Stimulated activated naive CD4-positive, alpha-beta T cell treated with Interleukin-2 at 50 U/mL for 16 hours (primary cell): ENCODE data around the gene ANKRD11.

Source experiments
- DNase-seq: peaks from one replicate; lab custom pipeline; 2025; lab: John Stamatoyannopoulos, UW

The ANKRD11 gene

DNA sequence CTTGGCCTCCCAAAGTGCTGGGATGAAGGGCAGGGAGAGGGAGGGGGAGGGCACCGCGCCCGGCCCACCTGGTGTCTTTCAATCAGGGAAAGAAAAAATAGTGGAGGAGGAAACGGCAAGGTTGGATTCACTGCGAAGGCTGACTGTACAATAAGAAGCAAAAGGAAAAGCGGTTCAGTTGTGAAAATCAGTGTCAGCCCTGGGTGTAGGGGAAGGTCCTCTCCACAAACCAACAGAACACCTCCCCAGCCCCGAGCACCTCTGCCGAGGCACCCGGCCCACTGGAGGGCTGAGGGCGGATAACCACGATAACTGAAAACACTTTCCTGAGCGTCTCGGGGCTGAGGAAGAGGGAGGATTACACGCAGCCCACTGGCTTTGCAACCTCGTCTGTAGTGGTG lies 16.4 kb upstream of the ANKRD11 start:
- no peak for DNase-seq

- DNase-seq, result no peak
Observed at GRCh38 chr16:89506113-89506504, 15.7 kb upstream of the ANKRD11 start.

- DNase-seq, result peak; percentile 87
Observed at GRCh38 chr16:89505204-89506112, 15.1 kb upstream of the ANKRD11 start.

- no peak for DNase-seq
Observed at GRCh38 chr16:89504091-89504490, 13.7 kb upstream of the ANKRD11 start.

DNA sequence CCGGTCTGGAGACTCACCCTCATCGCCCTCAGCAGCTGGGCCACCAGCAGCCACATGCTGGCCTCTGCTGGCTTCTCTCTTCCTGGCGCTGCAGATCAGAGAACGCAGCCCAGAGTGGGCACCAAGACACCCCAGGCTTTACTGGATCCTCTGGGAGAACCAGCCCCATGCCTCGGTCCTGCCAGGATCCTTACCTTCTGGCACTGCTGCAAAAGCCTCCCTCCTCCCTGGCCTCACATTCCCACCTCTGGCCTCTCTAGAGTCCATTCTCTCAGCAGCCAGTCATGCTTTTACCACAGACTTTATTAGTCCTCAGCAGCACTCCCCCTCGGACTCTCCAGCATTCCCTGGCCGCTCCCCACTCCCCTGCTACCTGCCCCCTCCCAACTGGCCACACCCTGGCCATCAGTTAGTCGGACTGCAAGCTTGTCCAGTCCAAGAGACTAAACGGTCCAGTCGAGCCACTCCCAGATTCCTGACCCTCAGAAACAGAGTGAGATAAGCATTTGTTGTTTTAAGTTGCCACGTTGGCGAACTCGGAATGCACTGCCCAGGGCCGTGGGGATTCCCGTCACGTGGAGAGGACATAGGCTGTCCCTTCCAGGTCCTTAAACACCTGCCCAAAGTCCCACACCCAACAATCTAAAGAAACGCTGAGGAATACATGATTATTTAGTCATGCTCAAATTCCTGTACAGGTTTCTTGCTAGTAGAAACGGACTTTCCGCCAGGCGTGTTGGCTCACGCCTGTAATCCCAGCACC lies 11.9 kb upstream of the ANKRD11 start:
- DNase-seq, result no peak

- no peak for DNase-seq
Observed at GRCh38 chr16:89499767-89500166, 9.4 kb upstream of the ANKRD11 start.

GRCh38 chr16:89498839-89499238 lies 8.5 kb upstream of the ANKRD11 start:
- DNase-seq, result no peak

DNA sequence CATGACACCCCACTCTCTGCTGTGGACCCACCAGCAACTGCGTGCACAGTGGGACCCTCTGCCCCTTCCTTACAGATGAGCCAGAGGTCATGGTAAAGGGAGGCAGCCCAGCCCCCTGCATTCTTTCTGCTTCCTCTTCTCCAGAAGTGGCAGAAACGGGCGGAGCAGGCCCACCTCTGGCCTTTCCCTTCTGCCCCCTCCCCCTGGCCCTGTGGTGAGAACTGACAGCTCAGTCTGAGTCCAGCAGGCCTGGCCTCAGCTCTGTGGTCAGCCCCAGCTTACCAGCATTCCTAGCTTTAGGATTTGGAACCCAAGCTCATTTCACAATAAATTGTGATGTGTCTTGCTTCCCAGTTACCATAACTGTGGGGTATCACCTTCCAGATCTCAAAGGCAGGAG lies 4.8 kb upstream of the ANKRD11 start:
- DNase-seq, result no peak

DNA sequence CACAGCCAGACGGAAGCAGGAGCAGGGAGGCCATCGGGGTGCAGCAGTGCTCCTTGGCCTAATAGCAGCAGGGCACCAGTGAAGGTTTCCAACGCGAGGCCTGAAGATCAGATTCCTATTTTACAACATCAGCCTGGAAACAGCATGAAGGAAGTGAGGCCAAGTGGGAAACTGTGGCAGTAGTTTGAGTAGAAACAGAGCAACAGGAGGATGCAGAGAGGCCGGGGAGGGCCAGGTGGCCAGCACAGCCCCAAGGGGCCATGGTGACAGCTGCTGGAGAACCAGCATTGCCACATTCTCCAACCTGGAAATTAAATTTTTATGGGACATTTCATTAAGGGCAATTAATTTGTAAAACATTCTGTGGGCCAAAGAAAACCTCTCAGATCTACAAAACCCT lies 3.4 kb upstream of the ANKRD11 start:
- DNase-seq, result no peak

DNA sequence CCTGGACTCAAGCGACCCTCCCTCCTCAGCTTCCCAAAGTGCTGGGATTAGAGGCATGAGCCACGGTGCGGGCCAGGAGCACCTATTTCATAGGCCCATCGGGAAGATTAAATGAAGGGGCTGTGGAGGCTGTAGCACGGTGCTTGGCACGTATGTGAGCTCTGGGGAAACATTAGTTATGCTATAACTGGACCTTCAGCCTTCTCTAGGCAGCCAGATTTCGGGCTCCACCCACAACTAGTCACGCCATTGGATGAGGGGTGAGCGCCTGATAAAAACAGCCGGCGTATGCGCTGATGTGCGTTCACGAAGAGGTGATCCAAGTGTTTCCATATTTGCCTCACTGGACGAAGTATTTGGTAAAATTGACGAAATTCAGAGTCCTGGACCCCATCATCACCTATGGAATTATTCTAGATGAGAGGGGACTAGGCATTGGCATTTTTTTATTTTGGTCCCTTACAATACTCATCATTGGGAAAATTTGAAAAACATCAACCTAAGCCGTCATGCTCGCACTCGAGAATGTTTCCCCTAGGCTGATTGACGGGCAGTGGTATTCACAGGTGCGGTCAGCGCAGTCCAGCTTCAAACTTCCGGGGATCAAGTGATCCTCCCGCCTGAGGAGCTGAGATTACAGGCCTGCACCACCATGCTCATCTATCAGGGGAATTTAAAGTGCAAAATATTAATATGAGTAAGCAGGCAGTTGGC lies 1.8 kb upstream of the ANKRD11 start:
- no peak for DNase-seq

DNA sequence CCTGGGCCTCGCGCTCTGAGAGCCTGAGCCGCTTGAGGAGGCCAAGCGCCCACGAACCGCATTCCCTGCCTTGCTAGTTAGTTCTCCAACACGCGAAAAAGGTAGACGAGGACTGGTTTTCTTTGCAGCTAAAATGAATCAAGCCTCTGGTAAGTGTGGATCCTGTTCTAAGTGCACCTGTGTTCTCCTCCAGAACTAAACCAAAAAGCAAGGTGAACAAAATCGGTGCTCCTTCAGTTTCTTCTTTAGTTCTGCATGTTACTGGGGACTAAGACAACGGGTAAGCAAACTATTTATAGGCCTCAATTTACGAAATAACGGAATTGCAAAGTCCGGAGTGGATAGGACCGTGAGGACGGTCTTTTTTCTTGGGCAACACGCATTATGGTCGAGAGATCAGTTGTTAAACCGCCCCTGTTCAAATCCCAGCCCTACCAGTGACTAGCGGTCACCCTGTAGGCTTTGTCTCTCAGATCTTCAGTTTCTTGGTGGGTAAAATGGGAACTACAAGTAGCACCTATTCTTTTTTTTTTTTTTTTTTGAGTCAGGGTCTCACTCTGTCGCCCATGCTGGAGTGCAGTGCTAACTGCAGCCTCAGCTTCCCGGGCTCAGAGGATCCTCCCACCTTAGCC lies 993 bp upstream of the ANKRD11 start:
- no peak for DNase-seq

GRCh38 chr16:89489898-89490438 lies 393 bp downstream of the ANKRD11 start:
- DNase-seq, result no peak

DNA sequence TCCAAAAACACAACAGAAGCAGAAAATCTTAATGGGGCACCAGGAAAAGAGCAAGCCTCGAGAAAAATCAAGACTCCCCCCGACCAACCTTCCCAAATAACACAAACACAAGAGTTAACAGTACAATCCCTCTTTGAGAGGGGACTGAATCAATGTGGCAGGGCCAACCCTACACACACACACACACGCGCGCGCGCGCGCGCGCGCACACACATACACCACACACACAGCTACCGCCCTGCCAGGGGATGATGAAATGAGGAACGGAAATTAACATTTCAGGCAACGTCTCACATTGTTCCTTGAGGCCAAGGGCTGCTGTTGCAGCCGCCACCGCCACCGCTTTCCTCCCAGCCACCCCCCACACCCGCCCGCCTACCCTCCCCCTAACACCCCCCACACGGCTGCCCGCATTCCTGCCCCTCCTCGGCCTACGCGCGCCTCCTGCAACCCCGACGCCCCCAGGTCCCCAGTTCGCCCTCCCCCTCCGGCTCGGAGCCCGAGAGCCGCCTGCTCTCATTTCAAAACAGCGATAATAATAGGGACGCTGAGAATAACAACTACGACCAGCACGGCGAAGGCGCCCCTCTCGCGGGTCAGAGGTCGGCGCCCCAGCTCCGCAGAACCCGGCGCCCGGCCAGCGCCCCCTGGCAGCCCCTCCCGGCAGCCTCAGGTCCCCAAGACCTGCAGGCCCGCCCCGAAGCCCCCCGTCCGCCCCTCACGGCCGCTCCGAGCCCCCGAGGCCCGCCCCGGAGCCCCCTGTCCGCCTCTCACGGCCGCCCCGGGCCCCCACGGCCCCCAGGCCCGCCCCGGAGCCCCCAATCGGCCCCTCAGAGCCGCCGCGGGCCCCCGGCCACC lies 1.1 kb downstream of the ANKRD11 start:
- DNase-seq, result peak; percentile 87

DNA sequence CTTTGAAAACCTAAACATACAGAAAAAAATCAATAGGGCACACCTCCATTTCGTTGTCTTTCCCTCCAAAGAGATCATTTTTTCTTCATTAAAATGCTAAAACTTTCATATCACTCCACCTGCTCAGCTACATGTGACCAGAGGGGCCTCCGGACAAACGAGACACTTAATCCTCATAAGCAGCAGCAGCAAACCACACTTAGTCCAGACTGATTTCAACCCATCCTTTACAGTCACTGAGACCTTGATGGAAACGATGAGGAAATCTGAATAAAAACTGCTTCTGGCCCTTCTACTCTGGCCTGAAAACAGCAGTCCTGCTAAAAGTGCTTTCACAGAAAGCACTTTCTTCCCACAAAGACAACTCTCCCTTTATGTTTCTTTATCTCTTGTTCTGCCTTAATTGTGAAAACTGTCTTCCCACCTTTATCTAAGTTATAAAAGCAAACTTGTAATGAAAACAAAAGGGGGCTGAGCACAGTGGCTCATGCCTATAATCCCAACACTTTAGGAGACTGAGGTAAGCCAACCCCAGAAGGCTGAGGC lies 4.6 kb downstream of the ANKRD11 start:
- no peak for DNase-seq

GRCh38 chr16:89484923-89485679 lies 5.3 kb downstream of the ANKRD11 start:
- DNase-seq, result peak; percentile 17

GRCh38 chr16:89484041-89484501 lies 6.3 kb downstream of the ANKRD11 start:
- DNase-seq, result no peak

DNA sequence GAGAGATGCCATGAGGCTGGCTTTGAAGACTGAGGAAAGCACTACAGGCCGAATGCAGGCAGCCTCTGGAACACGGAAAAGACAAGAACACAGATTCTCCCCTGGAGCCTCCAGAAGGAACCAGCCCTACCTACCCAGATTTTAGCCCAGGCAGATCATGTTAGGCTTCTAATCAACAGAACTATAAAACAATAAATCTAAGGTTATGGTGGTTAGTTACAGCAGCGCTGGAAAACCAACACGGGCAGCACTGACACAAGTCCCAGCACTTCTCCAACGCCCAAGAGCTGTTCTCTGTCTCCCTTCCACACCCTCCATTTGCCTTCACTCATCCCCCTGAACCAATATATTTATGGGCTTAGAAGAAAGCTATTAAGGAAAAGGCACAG lies 7.5 kb downstream of the ANKRD11 start:
- DNase-seq, result no peak

DNA sequence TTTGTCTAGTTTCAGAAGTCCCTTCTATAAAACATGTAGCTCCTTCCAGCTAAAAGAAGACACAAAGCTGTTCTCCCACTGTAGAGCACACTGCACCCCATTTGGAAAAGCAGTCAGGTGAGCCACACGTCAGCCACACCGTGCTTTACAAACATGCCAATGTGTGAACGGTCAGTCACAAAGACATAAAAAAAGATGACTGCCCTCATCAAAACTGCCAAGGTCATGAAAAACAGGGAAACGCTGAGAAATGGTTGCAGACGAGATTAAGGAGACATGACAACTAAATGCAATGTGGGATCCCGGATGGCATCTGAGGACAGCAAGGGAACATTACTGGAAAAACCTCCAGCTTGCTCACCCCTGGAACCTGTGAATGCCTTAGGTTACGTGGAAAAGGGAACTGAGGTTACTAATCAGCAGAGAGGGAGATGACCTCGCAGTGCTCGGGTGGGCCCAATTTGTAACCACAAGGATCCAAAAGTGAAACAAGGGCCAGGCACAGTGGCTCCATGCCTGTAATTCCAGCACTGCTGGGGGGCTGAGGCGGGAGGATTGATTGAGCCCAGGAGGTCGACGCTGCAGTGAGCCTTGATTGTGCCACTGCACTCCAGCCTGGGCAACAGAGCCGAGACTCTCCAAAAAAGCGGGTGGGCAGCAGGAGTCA lies 8.1 kb downstream of the ANKRD11 start:
- DNase-seq, result no peak

DNA sequence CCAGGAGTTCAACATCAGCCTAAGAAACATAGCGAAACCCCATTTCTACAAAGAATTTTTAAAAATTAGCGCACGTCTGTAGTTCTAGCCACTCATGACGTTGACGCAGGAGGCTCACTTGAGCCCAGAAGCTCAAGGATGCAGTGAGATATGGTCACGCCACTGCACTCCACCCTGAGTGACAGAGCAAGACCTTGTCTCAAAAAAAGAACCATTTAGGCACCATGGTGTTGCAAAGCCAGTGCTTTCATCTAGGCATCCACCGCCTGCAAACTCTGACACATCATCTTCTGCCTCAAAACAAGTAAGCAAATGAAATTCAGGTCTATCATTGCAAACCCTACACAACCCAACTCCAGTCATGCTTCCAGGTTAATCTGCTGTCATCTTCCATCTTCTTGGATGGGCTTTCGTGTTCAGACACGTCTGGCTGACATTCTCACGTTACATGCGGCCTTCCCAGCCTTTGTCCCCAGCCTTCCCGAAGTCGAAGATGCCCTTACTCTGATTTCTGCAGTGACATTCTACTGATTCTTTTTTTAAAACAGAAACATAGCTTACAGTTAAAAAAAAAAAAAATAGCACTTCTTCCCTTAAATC lies 8.9 kb downstream of the ANKRD11 start:
- no peak for DNase-seq
